ENCODE results near the gene MTERF2. TPM values are rescaled to one million over a fixed set of nuclear protein-coding genes. Genes with fewer than 3 reads are reported as not detected.

Gene MTERF2
- total RNA-seq, 1 donor from 2014 or later, result 15.2 TPM

- intact Hi-C loops (cut with DNase I), result no loop called here
- DNase-seq (ENCODE audit: low spot score) (no peak), ATAC-seq (no peak)
Observed at GRCh38 chr12:106957583-106957982, 29.4 kb downstream of the MTERF2 start.

GRCh38 chr12:106956048-106956578 lies 30.8 kb downstream of the MTERF2 start:
- intact Hi-C loops (cut with DNase I), result no loop called here
- DNase-seq (ENCODE audit: low spot score) (peak; percentile 84), ATAC-seq (peak; percentile 63)

- peak; percentile 93 for ATAC-seq
- intact Hi-C loops (cut with DNase I), result no loop called here
- peak; percentile 96 for DNase-seq (ENCODE audit: low spot score)
Observed at GRCh38 chr12:106955377-106956047, 31.4 kb downstream of the MTERF2 start, which contains the start of gene TMEM263. TSS of gene TMEM263 (plus strand) at chr12:106955907. CDS start at chr12:106967117, 11,210 bp downstream.

- ATAC-seq, result peak; percentile 46
- intact Hi-C loops (cut with DNase I), result no loop called here
Observed at GRCh38 chr12:106954462-106955376, 32.2 kb downstream of the MTERF2 start.

GRCh38 chr12:106953352-106954250 lies 33.3 kb downstream of the MTERF2 start:
- ATAC-seq (no peak), DNase-seq (ENCODE audit: low spot score) (no peak)
- intact Hi-C loops (cut with DNase I), result no loop called here

More at GRCh38 chr12:106954462-106955376, 32.2 kb downstream of the MTERF2 start:
- DNase-seq (ENCODE audit: low spot score), result peak; percentile 72

- intact Hi-C loops (cut with DNase I), result no loop called here
- no peak for ATAC-seq
- DNase-seq (ENCODE audit: low spot score), result no peak
Observed at GRCh38 chr12:106950591-106950990, 36.4 kb downstream of the MTERF2 start.

GRCh38 chr12:106947461-106947860 lies 39.5 kb downstream of the MTERF2 start:
- DNase-seq (ENCODE audit: low spot score) (no peak), ATAC-seq (no peak)
- intact Hi-C loops (cut with DNase I), result no loop called here

- intact Hi-C loops (cut with DNase I), result no loop called here
- ATAC-seq (no peak), DNase-seq (ENCODE audit: low spot score) (no peak)
Observed at GRCh38 chr12:106945261-106945851, 41.6 kb downstream of the MTERF2 start.

- intact Hi-C loops (cut with DNase I), result no loop called here
- ATAC-seq (no peak), DNase-seq (ENCODE audit: low spot score) (no peak)
Observed at GRCh38 chr12:106942775-106943174, 44.2 kb downstream of the MTERF2 start.

GRCh38 chr12:106941481-106942156 lies 45.3 kb downstream of the MTERF2 start:
- ATAC-seq (no peak), DNase-seq (ENCODE audit: low spot score) (no peak)
- intact Hi-C loops (cut with DNase I), result no loop called here

GRCh38 chr12:106934277-106934676 lies 52.7 kb downstream of the MTERF2 start:
- ATAC-seq (no peak), DNase-seq (ENCODE audit: low spot score) (no peak)
- intact Hi-C loops (cut with DNase I), result no loop called here

Other genes with a start within 250 kb of the MTERF2 start
- 28.8 TPM for gene RIC8B, start 212.5 kb downstream of the MTERF2 start, total RNA-seq
- 44.0 TPM for gene TMEM263, start 31.2 kb downstream of the MTERF2 start, total RNA-seq
- 20.2 TPM for gene CRY1, start 106.4 kb upstream of the MTERF2 start, total RNA-seq